Measurements from ENCODE around the gene CHIT1. TPM values are rescaled to one million over a fixed set of nuclear protein-coding genes. Genes with fewer than 3 reads are reported as not detected.

Gene CHIT1
- total RNA-seq, 1 donor from 2014 or later: not detected

GRCh38 chr1:203215573-203215972 is 13.9 kb downstream of the CHIT1 start:
- H3K4me1 ChIP-seq (ENCODE audit: insufficient read depth, low read length): no peaks in the 10 kb centered on the region
- Mint-ChIP-seq H3K27me3 (ENCODE audit: low read depth, unreplicated experiment) (peaks cover 79% of the 10 kb centered on the region), H3K9me3 (ENCODE audit: unreplicated experiment) (no peaks in the 10 kb centered on the region)

GRCh38 chr1:203214871-203215270 is 14.6 kb downstream of the CHIT1 start:
- Histone ChIP-seq H3K9me3 (ENCODE audit: insufficient read depth, low read depth, low read length) (no peaks in the 10 kb centered on the region), H3K9ac (ENCODE audit: low read length) (no peak overlapping the region), H3K4me3 (ENCODE audit: insufficient read depth, low read depth, low read length) (no peak overlapping the region), H3K36me3 (ENCODE audit: insufficient read depth, low read length) (no peaks in the 10 kb centered on the region), H2AFZ (ENCODE audit: low read depth, low read length) (no peak overlapping the region), H3K4me1 (ENCODE audit: insufficient read depth, low read length) (no peaks in the 10 kb centered on the region), H3K27ac (ENCODE audit: low read depth, low read length) (no peak overlapping the region), H4K20me1 (ENCODE audit: insufficient read depth, low read length) (no peaks in the 10 kb centered on the region), H3K79me2 (ENCODE audit: insufficient read depth, low read length) (no peaks in the 10 kb centered on the region), H3K4me2 (ENCODE audit: low read length) (no peak overlapping the region), H3K27me3 (ENCODE audit: insufficient read depth, low read length) (peaks cover 19% of the 10 kb centered on the region)
- H3K27me3 Mint-ChIP-seq (ENCODE audit: low read depth, unreplicated experiment): peaks cover 75% of the 10 kb centered on the region
- H3K4me1 Mint-ChIP-seq (ENCODE audit: low read depth, unreplicated experiment): peaks cover 2% of the 10 kb centered on the region
- no peaks in the 10 kb centered on the region for H3K9me3 Mint-ChIP-seq (ENCODE audit: unreplicated experiment)
- H3K36me3 Mint-ChIP-seq (ENCODE audit: low read depth, unreplicated experiment): no peaks in the 10 kb centered on the region
- no peak for DNase-seq (ENCODE audit: low read depth)
- no peak overlapping the region for H3K4me3 Mint-ChIP-seq (ENCODE audit: unreplicated experiment)
- H3K27ac Mint-ChIP-seq (ENCODE audit: unreplicated experiment): no peak overlapping the region
- TF ChIP-seq CTCF (IDR thresholded peaks at IDR 0.05; ENCODE audit: insufficient read depth, low read depth, low read length): no peak
- no peak for TF ChIP-seq EZH2 (IDR thresholded peaks at IDR 0.05; ENCODE audit: insufficient read depth, low read length)
- no peak for FAIRE-seq

More at GRCh38 chr1:203215573-203215972, 13.9 kb downstream of the CHIT1 start:
- Histone ChIP-seq H3K9ac (ENCODE audit: low read length) (no peak overlapping the region), H3K4me2 (ENCODE audit: low read length) (no peak overlapping the region), H3K4me3 (ENCODE audit: insufficient read depth, low read depth, low read length) (no peak overlapping the region), H4K20me1 (ENCODE audit: insufficient read depth, low read length) (no peaks in the 10 kb centered on the region), H3K79me2 (ENCODE audit: insufficient read depth, low read length) (no peaks in the 10 kb centered on the region), H3K27me3 (ENCODE audit: insufficient read depth, low read length) (peaks cover 24% of the 10 kb centered on the region), H2AFZ (ENCODE audit: low read depth, low read length) (no peak overlapping the region), H3K9me3 (ENCODE audit: insufficient read depth, low read depth, low read length) (no peaks in the 10 kb centered on the region), H3K36me3 (ENCODE audit: insufficient read depth, low read length) (no peaks in the 10 kb centered on the region), H3K27ac (ENCODE audit: low read depth, low read length) (no peak overlapping the region)
- H3K27ac Mint-ChIP-seq (ENCODE audit: unreplicated experiment): no peak overlapping the region
- TF ChIP-seq CTCF (IDR thresholded peaks at IDR 0.05; ENCODE audit: insufficient read depth, low read depth, low read length) (no peak), EZH2 (IDR thresholded peaks at IDR 0.05; ENCODE audit: insufficient read depth, low read length) (no peak)
- DNase-seq (ENCODE audit: low read depth) (no peak), FAIRE-seq (no peak)
- no peaks in the 10 kb centered on the region for H3K36me3 Mint-ChIP-seq (ENCODE audit: low read depth, unreplicated experiment)
- peaks cover 2% of the 10 kb centered on the region for H3K4me1 Mint-ChIP-seq (ENCODE audit: low read depth, unreplicated experiment)
- H3K4me3 Mint-ChIP-seq (ENCODE audit: unreplicated experiment): no peak overlapping the region

- Histone ChIP-seq H3K36me3 (ENCODE audit: insufficient read depth, low read length) (no peaks in the 10 kb centered on the region), H3K27ac (ENCODE audit: low read depth, low read length) (no peak overlapping the region), H2AFZ (ENCODE audit: low read depth, low read length) (no peak overlapping the region), H3K9ac (ENCODE audit: low read length) (no peak overlapping the region), H3K4me3 (ENCODE audit: insufficient read depth, low read depth, low read length) (no peak overlapping the region), H3K9me3 (ENCODE audit: insufficient read depth, low read depth, low read length) (no peaks in the 10 kb centered on the region), H3K27me3 (ENCODE audit: insufficient read depth, low read length) (peaks cover 15% of the 10 kb centered on the region), H3K79me2 (ENCODE audit: insufficient read depth, low read length) (no peaks in the 10 kb centered on the region), H4K20me1 (ENCODE audit: insufficient read depth, low read length) (no peaks in the 10 kb centered on the region), H3K4me1 (ENCODE audit: insufficient read depth, low read length) (no peaks in the 10 kb centered on the region), H3K4me2 (ENCODE audit: low read length) (no peak overlapping the region)
- Mint-ChIP-seq H3K27ac (ENCODE audit: unreplicated experiment) (no peak overlapping the region), H3K36me3 (ENCODE audit: low read depth, unreplicated experiment) (no peaks in the 10 kb centered on the region), H3K27me3 (ENCODE audit: low read depth, unreplicated experiment) (peaks cover 61% of the 10 kb centered on the region), H3K4me3 (ENCODE audit: unreplicated experiment) (no peak overlapping the region), H3K4me1 (ENCODE audit: low read depth, unreplicated experiment) (peaks cover 2% of the 10 kb centered on the region), H3K9me3 (ENCODE audit: unreplicated experiment) (no peaks in the 10 kb centered on the region)
- FAIRE-seq: no peak
- TF ChIP-seq CTCF (IDR thresholded peaks at IDR 0.05; ENCODE audit: insufficient read depth, low read depth, low read length): no peak
- no peak for TF ChIP-seq EZH2 (IDR thresholded peaks at IDR 0.05; ENCODE audit: insufficient read depth, low read length)
- no peak for DNase-seq (ENCODE audit: low read depth)
Measured at GRCh38 chr1:203213126-203213525, 16.3 kb downstream of the CHIT1 start.

All from astrocyte (in vitro differentiated cells and primary cell).